ENCODE data around the gene RBM4B. TPM values are rescaled to one million over a fixed set of nuclear protein-coding genes. Genes with fewer than 3 reads are reported as not detected.

The RBM4B gene
- total RNA-seq, 2 experiments from 2014 or later: 18.7 to 21.5 TPM

DNA sequence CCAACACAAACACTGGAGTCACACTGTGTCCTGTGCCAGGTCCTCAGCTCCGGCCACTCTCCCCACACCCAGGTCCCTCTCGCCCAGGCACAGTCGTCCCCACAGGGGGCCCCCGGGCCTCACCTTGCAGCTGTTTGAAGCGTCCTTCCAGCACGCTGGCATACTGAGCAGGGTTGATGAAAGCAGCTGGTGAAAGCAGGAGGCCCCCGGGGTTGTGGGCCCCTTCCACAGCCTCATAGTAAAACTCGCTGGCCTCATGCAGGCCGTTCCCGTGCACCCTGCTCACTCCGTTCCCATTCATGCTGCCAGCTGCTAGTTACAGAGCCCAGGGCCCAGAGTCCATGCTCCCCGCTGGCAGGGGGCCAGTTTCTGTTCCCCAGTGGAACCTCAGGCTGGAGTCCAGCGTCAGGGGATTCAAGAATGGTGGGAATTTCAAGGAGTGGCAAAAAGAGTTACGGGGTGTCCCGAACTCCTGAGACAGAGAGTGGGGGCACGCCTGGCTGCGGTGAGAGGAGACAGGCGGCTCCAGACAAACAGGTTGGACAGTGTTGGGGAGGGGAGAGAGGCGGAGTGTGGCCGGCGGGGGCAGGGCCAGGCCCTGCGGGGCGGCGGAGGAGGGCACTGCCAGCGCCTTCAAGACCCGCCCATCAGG lies 40.8 kb upstream of the RBM4B start:
- no peaks in the 10 kb centered on the region for H3K9me3 Mint-ChIP-seq (ENCODE audit: insufficient read depth)
- ATAC-seq (no peak), DNase-seq (no peak)
- POLR2A ChIA-PET: no interaction called here
- H3K27me3 Mint-ChIP-seq (ENCODE audit: low read depth): peaks cover 15% of the 10 kb centered on the region
- peaks cover 16% of the 10 kb centered on the region for H3K4me1 Mint-ChIP-seq (ENCODE audit: low read depth)
- no peak overlapping the region for H3K27ac Mint-ChIP-seq
- CTCF ChIA-PET: no interaction called here
- no peaks in the 10 kb centered on the region for H3K36me3 Mint-ChIP-seq (ENCODE audit: low read depth)
- H3K4me3 Mint-ChIP-seq: no peak overlapping the region

GRCh38 chr11:66717925-66718319 lies 40.2 kb upstream of the RBM4B start:
- POLR2A ChIA-PET: no interaction called here
- no peak for DNase-seq
- H3K4me3 Mint-ChIP-seq: no peak overlapping the region
- CTCF ChIA-PET: no interaction called here
- H3K27ac Mint-ChIP-seq: no peak overlapping the region
- no peaks in the 10 kb centered on the region for H3K9me3 Mint-ChIP-seq (ENCODE audit: insufficient read depth)
- peaks cover 10% of the 10 kb centered on the region for H3K27me3 Mint-ChIP-seq (ENCODE audit: low read depth)
- peaks cover 16% of the 10 kb centered on the region for H3K4me1 Mint-ChIP-seq (ENCODE audit: low read depth)
- no peaks in the 10 kb centered on the region for H3K36me3 Mint-ChIP-seq (ENCODE audit: low read depth)
- ATAC-seq: no peak

DNA sequence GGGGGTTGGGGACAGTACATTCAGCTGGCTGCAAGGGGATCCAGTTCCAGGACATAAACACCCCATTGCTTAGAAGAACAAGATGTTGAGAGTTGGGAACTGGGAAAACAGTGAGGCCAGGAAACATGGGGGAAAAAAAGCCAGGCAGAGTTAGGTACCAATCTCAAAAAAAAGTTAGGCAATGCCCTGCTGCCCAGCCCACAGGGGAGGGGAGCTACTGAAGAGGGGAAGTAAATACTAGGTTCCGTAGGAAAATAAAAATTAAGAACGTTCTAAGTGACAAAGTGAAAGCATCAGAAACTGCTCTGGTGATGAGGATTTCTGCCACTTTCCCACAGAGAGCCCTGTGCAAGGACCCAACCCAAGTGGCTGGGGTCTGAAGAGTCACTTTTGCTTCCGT lies 39.3 kb upstream of the RBM4B start:
- no peak overlapping the region for H3K4me3 Mint-ChIP-seq
- ATAC-seq (no peak), DNase-seq (no peak)
- H3K4me1 Mint-ChIP-seq (ENCODE audit: low read depth): peaks cover 16% of the 10 kb centered on the region
- peaks cover 8% of the 10 kb centered on the region for H3K27me3 Mint-ChIP-seq (ENCODE audit: low read depth)
- H3K27ac Mint-ChIP-seq: no peak overlapping the region
- CTCF ChIA-PET: no interaction called here
- no peaks in the 10 kb centered on the region for H3K36me3 Mint-ChIP-seq (ENCODE audit: low read depth)
- no peaks in the 10 kb centered on the region for H3K9me3 Mint-ChIP-seq (ENCODE audit: insufficient read depth)
- POLR2A ChIA-PET: no interaction called here

- CTCF ChIA-PET: no interaction called here
- Mint-ChIP-seq H3K36me3 (ENCODE audit: low read depth) (no peaks in the 10 kb centered on the region), H3K4me1 (ENCODE audit: low read depth) (peaks cover 13% of the 10 kb centered on the region), H3K27me3 (ENCODE audit: low read depth) (peaks cover 7% of the 10 kb centered on the region), H3K4me3 (no peak overlapping the region), H3K9me3 (ENCODE audit: insufficient read depth) (no peaks in the 10 kb centered on the region), H3K27ac (no peak overlapping the region)
- DNase-seq: no peak
- POLR2A ChIA-PET: no interaction called here
- no peak for ATAC-seq
These were observed 37.8 kb upstream of the RBM4B start for GRCh38 chr11:66715346-66716085.

DNA sequence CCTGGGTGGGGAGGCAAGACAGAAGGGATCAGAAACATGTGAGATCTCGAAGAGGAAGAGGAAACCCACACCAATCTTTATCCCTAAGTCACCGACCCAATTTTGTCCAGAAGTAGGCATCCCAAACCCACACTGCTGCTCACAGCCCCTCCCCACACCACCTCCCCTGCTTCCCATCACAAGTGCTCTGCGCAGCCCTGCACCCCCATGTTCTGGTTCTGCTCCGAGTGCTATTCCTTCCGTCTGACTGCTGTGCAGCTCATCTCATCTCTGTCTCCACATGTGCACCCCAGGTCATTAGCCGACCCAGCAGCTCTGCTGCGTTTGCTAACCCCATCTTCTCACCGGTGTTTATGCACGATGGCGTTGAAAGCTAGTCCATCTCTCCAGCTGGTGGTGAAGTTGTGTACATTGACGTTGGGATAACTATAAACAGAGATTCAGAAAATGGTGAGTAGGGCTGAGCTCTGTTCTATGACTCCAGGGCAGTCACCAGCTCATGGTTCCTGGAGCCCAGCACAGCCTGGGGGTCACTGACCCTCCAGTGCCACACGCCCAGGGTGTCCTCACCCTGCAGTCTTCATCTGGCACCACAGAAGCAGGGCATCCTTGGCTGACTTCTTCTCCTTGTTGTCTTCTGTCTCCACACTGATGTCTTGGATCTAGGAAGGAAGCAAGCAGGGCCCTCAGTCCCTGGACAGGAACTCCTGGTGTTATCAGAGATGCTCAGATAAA lies 36.2 kb upstream of the RBM4B start:
- ChIA-PET POLR2A (interaction anchor here (0.5 kb wide), 1 partner anchor 16 kb away, joined by 3 read pairs; no protein-coding TSS in a partner anchor), CTCF (no interaction called here)
- DNase-seq: no peak
- no peaks in the 10 kb centered on the region for H3K9me3 Mint-ChIP-seq (ENCODE audit: insufficient read depth)
- H3K36me3 Mint-ChIP-seq (ENCODE audit: low read depth): no peaks in the 10 kb centered on the region
- H3K4me1 Mint-ChIP-seq (ENCODE audit: low read depth): no peaks in the 10 kb centered on the region
- H3K4me3 Mint-ChIP-seq: no peak overlapping the region
- peaks cover 7% of the 10 kb centered on the region for H3K27me3 Mint-ChIP-seq (ENCODE audit: low read depth)
- no peak for ATAC-seq
- H3K27ac Mint-ChIP-seq: no peak overlapping the region

DNA sequence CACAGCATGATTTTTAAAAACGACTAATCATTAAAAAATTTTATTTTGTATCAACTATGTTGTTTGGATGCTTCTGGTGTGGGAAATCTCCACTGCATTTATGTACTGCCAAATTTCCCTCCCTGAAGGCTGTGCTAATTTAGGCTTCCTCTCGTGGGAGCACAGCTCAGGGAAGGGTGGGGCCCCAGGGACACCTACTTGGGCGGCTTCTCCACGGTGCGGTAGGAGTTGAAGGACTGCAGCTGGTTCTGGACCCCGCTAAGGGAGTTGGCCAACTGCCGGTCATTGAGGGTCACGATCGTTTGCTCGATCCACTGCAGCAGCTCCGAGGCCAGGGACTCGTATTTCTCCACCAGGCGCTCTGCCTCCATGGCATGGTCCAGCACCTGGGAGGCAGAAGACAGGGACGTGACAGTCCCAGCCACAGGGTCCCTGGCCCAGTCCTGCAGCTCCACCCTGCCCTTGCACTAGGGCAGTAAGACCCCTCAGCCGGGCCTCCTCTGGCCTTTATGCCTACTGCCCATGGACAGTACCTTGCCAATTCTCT lies 32.8 kb upstream of the RBM4B start:
- CTCF ChIA-PET: interaction anchor here (1.4 kb wide), 2 partner anchors 15 to 33 kb away, joined by 3 read pairs; no protein-coding TSS in a partner anchor

GRCh38 chr11:66708701-66709100 lies 31.0 kb upstream of the RBM4B start:
- H3K4me1 Mint-ChIP-seq (ENCODE audit: low read depth): peaks cover 5% of the 10 kb centered on the region
- no peak overlapping the region for H3K4me3 Mint-ChIP-seq
- H3K36me3 Mint-ChIP-seq (ENCODE audit: low read depth): no peaks in the 10 kb centered on the region
- ChIA-PET CTCF (no interaction called here), POLR2A (no interaction called here)
- no peak overlapping the region for H3K27ac Mint-ChIP-seq
- DNase-seq: no peak
- H3K9me3 Mint-ChIP-seq (ENCODE audit: insufficient read depth): no peaks in the 10 kb centered on the region
- peaks cover 1% of the 10 kb centered on the region for H3K27me3 Mint-ChIP-seq (ENCODE audit: low read depth)
- ATAC-seq: no peak

More for the DNA sequence above, 32.8 kb upstream of the RBM4B start:
- peaks cover 1% of the 10 kb centered on the region for H3K4me1 Mint-ChIP-seq (ENCODE audit: low read depth)
- no peak overlapping the region for H3K27ac Mint-ChIP-seq
- DNase-seq: no peak
- H3K27me3 Mint-ChIP-seq (ENCODE audit: low read depth): peaks cover 7% of the 10 kb centered on the region
- no peak for ATAC-seq
- H3K36me3 Mint-ChIP-seq (ENCODE audit: low read depth): no peaks in the 10 kb centered on the region
- no peaks in the 10 kb centered on the region for H3K9me3 Mint-ChIP-seq (ENCODE audit: insufficient read depth)
- POLR2A ChIA-PET: no interaction called here
- no peak overlapping the region for H3K4me3 Mint-ChIP-seq

DNA sequence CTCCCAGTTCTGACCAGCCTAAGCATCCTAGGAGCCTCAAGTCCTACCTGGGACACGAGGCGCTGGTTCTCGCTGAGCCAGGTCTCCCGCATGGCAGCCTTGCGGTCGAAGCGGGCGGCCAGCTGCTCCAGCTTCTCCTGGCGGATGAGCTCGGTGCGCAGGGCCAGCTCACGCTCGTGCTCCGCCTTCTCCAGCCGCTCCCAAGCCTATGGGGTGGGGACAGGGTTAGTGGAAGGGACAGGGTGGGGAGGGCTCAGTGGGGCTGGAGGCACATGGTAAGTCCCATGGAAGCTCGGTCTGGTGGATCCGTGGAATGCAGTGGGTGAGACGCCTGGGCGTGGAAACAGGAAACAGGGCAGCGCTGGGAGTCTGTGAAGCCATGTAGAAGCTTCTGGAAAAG lies 30.4 kb upstream of the RBM4B start:
- H3K27me3 Mint-ChIP-seq (ENCODE audit: low read depth): no peaks in the 10 kb centered on the region
- H3K4me3 Mint-ChIP-seq: no peak overlapping the region
- peaks cover 5% of the 10 kb centered on the region for H3K4me1 Mint-ChIP-seq (ENCODE audit: low read depth)
- ATAC-seq (no peak), DNase-seq (no peak)
- POLR2A ChIA-PET: no interaction called here
- CTCF ChIA-PET: no interaction called here
- H3K27ac Mint-ChIP-seq: no peak overlapping the region
- no peaks in the 10 kb centered on the region for H3K9me3 Mint-ChIP-seq (ENCODE audit: insufficient read depth)
- no peaks in the 10 kb centered on the region for H3K36me3 Mint-ChIP-seq (ENCODE audit: low read depth)

DNA sequence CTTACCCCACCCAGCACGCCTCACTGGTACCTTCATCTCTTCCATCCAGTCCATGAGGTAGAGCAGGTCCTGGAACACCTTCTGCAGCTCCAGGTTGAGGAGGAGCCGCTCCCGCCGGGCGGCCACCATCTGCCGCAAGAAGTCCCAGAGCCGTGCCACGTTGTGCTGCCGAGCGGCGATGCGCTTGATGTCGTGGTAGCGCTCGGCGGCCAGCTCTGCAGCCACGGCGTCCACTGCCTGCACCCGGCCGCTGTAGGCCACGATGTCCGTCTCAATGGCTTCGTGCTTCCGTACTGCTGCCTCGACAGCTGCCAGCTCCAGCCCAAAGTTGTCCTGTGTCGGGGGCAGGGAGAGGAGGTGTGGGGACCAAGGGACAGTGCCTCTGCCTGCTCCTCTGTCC lies 29.8 kb upstream of the RBM4B start:
- DNase-seq (no peak), ATAC-seq (no peak)
- peaks cover 5% of the 10 kb centered on the region for H3K4me1 Mint-ChIP-seq (ENCODE audit: low read depth)
- no peaks in the 10 kb centered on the region for H3K27me3 Mint-ChIP-seq (ENCODE audit: low read depth)
- ChIA-PET POLR2A (no interaction called here), CTCF (no interaction called here)
- no peak overlapping the region for H3K27ac Mint-ChIP-seq
- no peak overlapping the region for H3K4me3 Mint-ChIP-seq
- no peaks in the 10 kb centered on the region for H3K36me3 Mint-ChIP-seq (ENCODE audit: low read depth)
- no peaks in the 10 kb centered on the region for H3K9me3 Mint-ChIP-seq (ENCODE audit: insufficient read depth)

DNA sequence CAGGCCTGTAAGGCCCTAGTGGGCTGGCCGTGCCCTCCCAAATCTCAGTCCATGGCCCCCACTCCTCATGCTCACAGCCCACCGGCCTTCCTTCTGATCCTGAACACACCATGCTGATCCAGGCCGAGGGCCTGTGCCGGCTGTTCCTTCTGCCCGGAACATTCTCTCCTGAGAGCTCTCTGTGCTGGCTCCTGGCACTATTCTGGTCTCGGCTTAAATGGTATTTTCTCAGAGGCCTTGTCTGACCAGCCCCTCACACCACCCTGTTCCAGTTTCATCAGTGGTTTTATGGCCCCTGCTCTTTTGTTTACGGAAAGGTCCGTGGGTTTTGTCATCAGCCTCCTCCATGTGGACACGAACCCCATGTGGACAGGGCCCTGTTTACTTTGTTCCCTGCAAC lies 29.3 kb upstream of the RBM4B start:
- peaks cover 5% of the 10 kb centered on the region for H3K4me1 Mint-ChIP-seq (ENCODE audit: low read depth)
- DNase-seq: no peak
- ChIA-PET CTCF (no interaction called here), POLR2A (no interaction called here)
- no peaks in the 10 kb centered on the region for H3K9me3 Mint-ChIP-seq (ENCODE audit: insufficient read depth)
- no peaks in the 10 kb centered on the region for H3K36me3 Mint-ChIP-seq (ENCODE audit: low read depth)
- ATAC-seq: no peak
- no peak overlapping the region for H3K27ac Mint-ChIP-seq
- no peak overlapping the region for H3K4me3 Mint-ChIP-seq
- no peaks in the 10 kb centered on the region for H3K27me3 Mint-ChIP-seq (ENCODE audit: low read depth)

- ChIA-PET POLR2A (no interaction called here), CTCF (no interaction called here)
- no peak overlapping the region for H3K4me3 Mint-ChIP-seq
- no peaks in the 10 kb centered on the region for H3K9me3 Mint-ChIP-seq (ENCODE audit: insufficient read depth)
- no peaks in the 10 kb centered on the region for H3K27me3 Mint-ChIP-seq (ENCODE audit: low read depth)
- no peak overlapping the region for H3K27ac Mint-ChIP-seq
- DNase-seq (no peak), ATAC-seq (no peak)
- H3K4me1 Mint-ChIP-seq (ENCODE audit: low read depth): peaks cover 5% of the 10 kb centered on the region
- no peaks in the 10 kb centered on the region for H3K36me3 Mint-ChIP-seq (ENCODE audit: low read depth)
These were observed 28.1 kb upstream of the RBM4B start for GRCh38 chr11:66705587-66706335.

Data from activated CD8-positive, alpha-beta T cell treated with anti-CD3 and anti-CD28 coated beads, Interleukin-2, amount 10 ng/mL, durations not matched to agents 7 days and 5 days (primary cell).